Stimulated activated CD4-positive, alpha-beta T cell treated with anti-CD3 and anti-CD28 coated beads, Interleukin-4, amount 100 ng/mL, for 4 hours (primary cell): Measurements from ENCODE around the gene SH3BP1.
A peak's percentile ranks its signal among the peaks of the same experiment; 100 is the strongest.
"Not testable (repeated sequence)": the region's sequence is repeated elsewhere in the genome, so short reads cannot be mapped to it uniquely, and the experiment has no call there.

Experiments
- DNase-seq, 2 experiments: peaks; one replicate each; pipeline ENCODE4 v3.0.0-alpha.2; 2020

SH3BP1 gene

DNA sequence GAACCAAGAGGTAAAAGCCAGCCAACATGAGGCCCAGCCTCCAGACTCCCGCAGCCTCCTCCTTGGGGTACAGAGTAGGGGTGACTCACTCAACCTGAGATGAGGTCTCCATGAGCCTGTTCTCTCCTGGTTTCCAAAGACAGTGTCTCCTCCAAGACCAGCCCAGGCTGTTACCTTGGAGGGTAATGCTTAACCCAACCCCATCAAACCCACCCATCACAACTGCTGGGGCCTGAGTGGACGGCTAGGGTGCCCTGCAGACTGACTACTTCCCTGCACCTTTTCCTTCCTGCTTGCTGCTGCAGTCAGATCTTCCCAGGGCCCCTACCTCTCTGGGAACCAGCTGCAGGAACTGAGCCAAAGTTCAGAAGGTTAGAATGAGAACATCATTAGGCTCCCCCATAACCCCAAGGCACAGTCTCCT, 41.5 kb downstream of the SH3BP1 start:
- DNase-seq: no peak

DNA sequence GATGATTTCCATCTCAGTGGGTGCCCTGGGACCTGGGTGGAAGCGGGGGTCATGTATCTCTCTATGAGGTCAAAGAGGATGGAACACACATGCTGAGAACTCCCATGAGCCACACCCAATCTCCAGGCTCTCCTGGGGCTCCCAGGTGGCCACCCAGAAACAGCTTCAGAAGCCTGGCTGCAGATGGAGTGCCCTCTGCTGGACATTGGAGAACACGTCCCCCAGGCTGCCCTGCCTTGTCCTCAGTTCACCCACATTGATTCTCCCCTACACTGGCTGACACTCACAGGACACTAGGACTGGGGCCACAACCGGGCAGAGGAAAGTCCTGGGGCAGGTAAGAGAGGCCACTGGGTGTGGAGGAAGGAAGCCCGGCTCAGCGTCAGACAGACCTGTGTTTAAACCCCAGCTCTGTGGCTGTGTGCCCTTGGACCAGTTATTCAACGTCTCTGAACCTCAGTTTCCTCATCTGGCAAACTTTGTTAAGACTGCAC, 42.1 kb downstream of the SH3BP1 start:
- DNase-seq: peak; percentile 58 to 68

DNA sequence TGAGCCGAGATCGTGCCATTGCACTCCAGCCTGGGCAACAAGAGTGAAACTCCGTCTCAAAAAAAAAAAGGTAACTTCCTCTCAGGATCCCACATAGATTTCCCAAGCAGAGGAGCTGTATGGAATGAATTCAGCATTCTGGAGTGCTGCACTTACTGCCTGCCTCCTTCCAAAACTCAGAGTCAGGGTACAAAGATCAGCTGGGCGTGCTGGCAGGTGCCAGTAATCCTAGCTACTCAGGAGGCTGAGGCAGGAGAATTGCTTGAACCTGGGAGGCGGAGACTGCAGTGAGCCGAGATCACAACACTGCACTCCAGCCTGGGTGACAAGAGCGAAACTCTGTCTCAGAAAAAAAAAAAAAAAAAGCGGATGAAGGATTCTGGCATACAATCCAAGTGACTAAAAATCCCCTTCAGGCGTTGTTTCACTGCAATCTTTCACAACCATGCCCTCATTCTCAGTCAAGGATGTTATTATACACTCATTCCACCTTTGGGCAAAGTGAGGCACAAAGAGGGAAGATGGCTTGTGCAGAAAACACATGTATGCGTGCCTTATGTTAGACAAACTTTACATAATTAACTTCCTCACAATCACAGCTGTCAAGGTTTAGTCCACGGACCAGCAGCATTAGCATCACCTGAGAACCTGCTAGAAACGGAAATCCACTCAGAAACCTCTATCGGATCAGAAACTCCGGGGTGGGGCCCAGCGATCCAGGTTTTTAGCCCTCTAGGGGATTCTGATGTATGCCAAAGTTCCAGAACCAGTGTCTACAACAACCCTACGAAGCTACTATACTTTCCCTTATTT, 45.5 kb downstream of the SH3BP1 start:
- DNase-seq: no peak

DNA sequence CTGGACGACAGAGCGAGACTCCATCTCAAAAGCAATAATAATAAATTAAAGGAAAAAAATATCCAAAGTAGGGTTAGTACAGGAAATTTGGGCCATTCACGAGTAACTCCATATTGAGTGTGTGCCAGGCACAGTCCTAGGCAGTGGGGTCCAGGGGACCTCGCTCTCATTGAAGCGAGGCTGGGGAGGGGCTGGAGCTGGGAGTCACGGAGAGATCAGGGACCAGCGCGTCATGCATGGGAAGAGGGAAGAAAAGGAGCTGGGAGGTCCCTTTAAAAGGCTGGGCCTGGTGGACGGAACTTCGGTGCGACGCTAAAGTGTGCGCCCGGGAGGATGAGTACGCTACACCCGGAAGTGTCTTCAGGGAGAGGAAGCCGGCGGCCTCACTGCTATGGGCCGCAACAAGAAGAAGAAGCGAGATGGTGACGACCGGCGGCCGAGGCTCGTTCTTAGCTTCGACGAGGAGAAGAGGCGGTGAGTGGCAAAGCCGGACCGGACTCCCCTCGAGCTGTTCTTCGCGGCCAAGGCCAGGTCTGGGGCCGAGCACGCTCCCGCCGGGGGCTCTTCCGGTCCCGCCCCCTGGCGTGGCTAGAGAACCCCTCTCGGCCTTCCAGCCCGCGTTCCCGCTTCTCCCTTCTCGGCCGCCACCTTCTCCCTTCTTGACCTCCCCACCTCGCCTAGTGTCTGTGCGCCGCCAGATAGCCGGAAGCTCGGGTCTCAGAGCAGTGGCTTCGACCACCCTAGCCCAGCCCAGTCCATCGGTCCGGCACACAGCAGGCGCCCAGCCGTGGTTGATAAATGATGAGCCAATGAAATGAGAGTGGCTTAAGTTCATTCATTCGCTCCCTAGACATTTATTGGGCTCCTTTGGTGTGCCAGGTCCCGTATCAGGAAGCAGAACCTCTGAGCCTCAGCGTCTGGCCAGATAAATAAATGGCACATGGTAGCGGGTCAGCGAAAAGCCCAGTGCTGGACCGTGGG, 46.8 kb downstream of the SH3BP1 start, which contains the start of gene NOL12:
TSS of gene NOL12 (plus strand) at position 342 of the 981 bp plus-strand sequence. CDS start at position 392, 50 bp downstream.
- DNase-seq: peak; percentile 67 to 73

DNA sequence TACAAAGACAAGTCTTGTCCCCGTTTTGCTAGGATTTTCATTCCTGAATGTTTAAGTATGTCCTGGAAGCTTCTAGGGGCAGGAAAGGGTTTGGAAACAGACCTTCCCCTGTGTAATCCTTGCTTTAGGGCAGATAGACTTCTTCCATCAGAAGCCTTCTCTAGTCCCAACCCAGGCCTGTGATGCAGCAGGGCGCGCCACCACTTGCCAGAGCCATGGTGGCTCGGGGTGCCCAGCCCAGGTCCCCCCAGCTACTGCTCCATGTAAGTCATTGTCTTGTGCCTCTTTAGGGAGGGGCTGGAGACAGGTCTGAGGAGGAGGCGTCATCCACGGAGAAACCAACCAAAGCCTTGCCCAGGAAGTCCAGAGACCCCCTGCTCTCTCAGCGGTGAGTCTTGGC, 50.9 kb downstream of the SH3BP1 start:
- DNase-seq: no peak

DNA sequence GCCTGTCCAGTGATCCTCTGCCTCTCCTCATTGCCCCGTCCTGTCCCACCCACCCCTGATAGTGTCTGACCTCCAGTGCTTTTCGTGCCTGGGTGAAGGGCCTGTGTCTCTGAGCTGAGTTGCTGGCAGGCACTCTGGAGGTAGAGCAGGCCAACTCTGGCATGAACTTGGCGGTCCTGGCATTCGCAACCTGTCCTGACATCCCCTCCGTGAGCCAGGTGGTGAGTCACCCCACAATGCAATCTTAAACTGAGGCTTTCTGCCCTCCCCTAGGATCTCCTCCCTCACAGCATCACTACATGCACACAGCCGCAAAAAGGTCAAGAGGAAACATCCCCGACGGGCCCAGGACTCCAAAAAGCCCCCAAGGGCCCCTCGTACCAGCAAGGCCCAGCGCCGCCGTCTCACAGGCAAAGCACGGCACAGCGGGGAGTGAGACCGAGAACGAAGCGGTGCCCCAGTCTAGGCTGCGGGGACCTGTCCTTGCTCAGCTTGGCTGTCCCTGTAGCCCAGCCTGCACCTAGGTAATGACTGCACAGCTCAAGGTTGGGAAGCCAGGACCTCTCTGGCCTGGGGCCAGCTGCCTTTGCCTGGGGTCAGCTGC, 51.5 kb downstream of the SH3BP1 start:
- DNase-seq: no peak

DNA sequence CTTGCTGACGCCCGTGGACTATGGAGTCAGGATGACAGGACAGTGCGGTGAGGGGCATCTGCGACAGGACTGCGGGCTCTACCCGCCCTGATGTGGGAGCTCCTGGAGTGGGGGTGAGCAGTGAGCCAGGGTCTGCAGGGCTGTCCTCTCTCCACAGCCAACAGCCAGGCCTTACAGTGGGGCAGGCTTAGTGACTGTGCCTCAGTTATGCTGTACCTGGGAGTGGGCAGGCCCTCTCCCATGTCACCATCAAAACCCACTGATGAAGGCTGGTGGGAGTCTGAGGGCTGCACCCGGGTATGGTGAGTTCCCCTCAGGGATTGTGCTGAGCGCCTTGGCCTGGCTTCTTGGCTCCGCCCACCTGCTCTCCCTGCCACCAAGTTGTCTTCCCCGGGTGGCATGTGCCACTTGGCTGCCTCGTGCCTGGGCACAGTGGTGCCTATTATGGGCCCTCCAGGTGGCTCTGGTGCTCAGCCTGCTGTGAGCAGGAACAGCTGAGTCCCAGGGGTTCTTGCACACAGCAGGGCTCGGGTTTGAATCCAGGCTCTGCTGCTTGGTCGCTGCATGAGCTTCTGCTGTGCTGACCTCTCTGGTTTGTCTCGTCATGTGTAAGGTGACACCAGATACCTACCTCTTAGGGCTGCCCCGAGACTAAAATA, 53.3 kb downstream of the SH3BP1 start:
- no peak for DNase-seq

DNA sequence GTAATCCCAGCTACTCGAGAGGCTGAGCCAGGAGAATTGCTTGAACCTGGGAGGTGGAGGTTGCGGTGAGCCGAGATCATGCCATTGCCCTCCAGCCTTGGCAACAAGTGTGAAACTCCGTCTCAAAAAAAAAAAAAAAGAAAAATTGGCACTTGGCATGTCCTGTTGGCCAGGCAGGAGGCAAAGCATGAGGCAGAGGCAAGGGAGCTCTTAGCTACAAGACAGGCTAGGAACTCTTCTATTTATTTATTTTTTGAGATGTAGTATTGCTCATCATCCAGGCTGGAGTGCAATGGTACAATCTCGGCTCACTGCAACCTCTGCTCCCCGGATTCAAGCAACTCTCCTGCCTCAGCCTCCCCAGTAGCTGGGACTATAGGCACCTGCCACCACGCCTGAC, 54.7 kb downstream of the SH3BP1 start:
- DNase-seq: not testable (repeated sequence)

DNA sequence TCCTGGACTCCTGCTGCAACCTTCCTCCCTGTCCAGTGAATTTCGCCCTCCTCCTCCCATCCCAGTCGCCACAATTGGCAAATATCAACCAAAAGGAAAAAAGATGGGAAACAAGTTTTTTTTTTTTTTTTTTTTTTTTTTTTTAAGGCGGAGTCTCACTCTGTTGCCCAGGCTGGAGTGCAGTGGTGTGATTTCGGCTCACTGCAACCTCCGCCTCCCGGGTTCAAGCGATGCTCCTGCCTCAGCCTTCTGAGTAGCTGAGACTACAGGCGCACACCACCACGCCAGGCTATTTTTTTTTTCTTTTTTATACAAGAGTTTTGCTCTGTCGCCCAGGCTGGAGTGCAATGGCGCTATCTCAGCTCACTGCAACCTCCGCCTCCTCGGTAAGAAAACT, 56.8 kb downstream of the SH3BP1 start:
- not testable (repeated sequence) for DNase-seq

DNA sequence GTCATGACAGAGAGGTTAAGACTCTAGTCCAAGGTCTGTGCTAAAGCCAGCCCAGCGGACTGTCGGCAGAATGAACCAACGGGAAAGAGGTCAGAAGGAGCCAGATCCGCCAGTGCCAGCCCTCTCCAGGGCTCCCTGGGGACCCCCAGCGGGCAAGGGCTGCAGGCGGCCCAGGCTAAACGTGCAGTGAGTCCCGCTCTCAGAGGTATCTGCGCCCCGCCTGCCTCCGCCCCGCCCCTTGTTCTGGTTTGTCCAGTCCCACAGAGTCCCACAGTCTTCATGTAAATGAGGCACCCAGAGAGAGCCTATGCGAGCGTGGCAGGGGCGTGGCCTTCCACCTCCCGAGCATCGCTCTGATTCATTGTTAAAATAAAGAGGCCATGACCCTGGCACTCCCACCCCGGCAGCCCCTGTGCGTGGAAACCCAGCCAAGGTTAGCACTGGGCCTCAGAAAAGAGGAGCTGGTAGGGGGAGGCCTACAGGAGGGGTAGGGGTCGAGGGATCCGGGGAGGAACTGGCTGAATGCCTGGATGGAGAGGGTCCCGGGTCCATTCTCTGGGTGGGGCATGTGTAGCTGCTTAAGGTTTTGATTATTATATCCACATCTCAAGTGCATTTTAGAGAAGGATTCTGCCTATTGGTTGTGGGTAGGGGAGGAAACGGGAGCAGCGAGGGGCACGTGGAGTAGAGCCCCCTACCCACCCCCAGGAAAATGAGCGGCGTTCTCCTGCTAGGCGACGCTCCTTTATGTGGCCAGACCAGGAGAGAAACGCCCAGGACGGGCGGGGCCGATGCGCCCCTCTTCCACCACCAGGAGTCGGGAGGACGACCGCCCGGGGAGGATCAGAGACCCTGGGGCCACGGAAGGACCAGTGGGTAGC, 57.4 kb downstream of the SH3BP1 start, which contains the start of gene TRIOBP:
TSS of gene TRIOBP (plus strand) at position 392 of the 881 bp plus-strand sequence. CDS start 4,318 bp downstream, outside the sequence.
- peak; percentile 77 to 82 for DNase-seq

DNA sequence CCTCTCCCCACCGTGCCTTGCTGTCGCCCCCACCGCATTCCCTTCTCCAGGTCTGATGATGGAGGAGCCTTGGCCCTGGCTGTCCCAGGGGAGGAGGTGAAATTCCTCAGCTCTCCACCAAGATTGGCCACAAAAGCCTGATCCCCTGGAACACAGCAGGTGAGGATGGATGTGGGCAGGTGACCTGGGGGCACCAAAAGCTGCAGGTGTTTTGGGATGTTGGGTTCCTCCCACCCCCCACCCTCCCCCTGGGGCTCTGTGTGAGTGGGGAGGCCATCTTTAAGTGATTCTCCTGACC, 58.0 kb downstream of the SH3BP1 start:
- no peak for DNase-seq

DNA sequence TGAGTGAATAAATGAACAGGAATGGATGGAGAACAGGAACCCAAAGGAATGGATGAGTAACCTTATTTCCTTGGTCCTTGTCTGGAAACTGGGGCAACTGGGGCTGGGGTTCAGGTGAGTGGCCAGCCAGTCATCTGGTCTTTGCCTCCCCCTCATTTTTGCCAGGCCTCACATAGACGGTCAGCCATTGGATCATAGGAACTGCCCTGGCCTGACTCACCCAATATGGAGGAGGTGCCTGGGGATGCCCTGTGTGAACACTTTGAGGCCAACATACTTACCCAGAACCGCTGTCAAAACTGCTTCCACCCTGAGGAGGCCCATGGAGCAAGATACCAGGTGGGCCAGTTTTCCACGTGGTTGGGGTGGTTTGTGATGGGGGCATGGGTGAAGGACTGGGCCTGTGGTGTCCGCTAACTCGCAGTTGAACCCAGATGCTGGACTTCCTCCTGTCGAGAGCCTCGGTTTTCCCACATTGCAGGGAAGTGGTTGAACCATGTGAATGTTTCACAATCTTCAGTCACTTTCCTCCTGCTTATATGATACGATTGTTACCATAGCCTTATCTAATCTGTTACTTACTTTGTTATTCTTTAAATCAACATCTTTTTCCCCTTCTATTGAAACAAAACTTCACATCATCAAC, 61.8 kb downstream of the SH3BP1 start:
- no peak for DNase-seq

DNA sequence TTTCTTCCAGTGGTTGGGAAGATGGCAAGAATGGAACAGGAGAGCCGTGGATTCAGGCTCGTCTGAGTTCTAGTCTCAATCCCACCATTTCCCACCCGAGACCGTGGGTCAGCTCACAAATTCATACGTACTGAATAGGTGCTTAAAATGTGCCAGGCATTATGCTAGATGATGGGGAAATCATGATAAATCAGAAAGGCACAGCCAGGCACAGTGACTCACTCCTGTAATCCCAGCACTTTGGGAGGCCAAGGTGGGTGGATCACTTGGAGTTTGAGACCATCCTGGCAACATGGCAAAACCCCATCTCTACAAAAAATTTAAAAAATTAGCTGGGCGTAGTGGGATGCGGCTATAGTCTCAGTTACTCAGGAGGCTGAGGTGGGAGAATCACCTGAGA, 64.4 kb downstream of the SH3BP1 start:
- no peak for DNase-seq

DNA sequence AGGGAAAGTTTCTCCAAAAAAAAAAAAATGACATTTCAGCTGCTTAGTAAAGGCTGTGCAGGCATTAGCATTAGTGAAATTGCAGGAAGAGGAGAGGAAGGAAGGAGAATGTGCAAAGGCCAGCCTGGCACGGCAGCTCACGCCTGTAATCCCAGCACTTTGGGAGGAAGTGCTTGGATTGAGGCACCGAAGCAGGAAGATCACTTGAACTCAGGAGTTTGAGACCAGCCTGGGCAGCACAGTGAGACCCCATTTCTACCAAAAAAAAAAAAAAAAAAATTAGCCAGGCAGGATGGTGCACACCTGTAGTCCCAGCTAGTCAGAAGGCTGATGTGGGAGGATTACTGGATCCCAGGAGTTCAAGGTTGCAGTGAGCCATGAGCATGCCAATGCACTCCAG, 65.2 kb downstream of the SH3BP1 start:
- DNase-seq: no peak

DNA sequence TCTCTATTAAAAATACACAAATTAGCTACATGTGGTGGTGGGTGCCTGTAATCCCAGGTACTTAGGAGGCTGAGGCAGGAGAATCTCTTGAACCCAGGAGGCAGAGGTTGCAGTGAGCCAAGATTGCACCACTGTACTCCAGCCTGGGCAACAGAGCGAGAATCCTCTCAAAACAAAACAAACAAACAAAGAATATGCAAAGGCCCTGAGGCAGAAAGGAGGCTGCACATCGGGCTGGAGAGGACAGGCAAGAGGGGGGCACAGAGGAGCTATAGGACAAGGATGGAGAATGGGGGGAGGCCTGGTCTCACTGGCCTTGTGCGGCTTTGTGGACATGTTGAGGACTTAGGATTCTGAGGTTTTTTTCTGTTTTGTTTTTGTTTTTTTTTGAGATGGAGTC, 65.7 kb downstream of the SH3BP1 start:
- DNase-seq: no peak
